NOMO-1 treated with dmso at 0.1 percent for 144 hours (cell line): Measurements from ENCODE around the gene MAN2A1.

Experiments used
- DNase-seq: peaks from one replicate; lab custom pipeline; 2025; ENCODE audit not compliant: unreplicated experiment; lab: John Stamatoyannopoulos, UW

Gene MAN2A1

DNA sequence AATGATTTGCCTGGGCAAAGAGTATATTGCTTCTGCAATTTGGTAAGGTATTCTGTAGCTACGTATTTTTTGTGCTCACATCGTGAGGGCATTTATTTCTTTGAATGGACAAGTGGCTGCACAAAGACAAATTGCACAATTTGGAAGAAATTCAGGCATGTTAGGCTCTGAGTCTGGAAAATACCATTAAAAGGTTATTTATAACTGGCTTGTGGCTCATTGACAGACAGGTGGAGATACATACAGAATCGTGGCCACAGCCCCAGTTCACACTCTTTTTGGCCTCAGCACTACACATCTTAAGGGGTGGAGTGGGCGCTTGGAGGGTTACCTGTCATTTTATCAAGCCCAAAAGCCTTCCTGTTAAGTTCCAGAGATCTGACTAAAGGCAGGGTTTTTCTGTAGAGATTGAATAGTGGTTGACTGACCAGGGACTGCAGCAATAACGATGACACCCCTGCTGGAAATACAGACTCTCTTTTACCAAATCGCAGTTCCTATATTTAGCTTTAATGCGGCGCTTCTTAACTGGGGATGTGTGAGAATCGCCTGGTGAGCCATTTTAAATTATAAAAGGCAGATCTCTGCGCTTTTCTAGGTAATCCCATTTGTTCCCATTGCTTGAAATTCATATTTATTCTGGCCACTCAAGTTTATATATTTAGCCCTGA is 14.7 kb downstream of the MAN2A1 start:
- no peak for DNase-seq

DNA sequence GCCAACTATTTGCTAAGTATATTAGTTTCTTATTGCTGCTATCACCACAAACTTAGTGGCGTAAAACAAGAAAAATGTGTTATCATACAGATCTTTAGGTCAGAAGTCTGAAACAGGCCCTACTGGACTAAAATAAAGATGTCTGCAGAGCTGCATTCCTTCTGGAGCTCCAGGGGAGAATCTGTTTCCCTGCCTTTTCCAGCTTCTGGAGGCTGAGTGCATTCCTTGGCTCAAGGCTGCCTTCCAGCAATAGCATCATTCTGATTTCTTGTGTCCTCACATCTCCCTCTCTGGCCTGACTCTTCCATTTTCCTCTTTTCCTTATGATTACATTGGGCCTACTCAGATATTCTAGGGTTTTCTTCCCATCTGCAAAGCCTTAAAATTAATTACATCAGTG is 15.9 kb downstream of the MAN2A1 start:
- no peak for DNase-seq

DNA sequence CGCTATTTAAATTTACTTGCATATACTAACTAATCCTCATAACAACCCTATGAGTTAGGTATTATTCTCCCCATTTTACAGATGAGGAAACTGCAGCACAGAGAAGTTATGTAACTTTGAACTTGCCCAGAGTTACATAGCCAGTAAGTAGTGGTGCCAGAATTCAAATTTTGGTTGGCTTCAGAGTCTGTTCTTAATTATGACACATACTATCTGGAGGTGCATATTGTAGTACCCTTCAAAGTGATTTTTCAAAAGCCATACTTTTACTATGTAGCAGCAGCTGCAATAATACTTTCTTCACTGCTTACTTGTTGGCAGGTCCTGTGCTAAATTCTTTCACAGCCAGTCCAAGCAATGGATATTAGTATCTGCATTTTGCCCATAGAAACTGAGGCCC is 16.4 kb downstream of the MAN2A1 start:
- no peak for DNase-seq

DNA sequence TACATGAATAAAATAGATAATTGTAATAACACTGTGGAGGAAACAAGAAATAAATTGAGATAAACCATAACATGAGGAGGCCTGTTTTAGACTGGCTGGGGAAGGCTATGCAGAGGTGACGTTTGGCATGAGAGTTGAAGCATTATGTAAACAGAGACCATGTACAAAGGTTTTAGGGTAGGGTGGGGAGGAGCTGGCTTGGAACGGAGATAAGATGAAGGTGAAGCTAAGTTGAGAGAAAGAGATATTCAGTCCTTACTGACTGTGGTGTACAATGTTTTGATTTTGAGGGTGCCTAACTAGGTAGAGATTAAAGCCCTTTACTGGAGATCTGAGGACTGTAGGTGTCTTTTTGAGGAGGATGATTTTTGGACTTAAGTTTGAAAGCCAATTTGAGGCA is 17.8 kb downstream of the MAN2A1 start:
- no peak for DNase-seq

DNA sequence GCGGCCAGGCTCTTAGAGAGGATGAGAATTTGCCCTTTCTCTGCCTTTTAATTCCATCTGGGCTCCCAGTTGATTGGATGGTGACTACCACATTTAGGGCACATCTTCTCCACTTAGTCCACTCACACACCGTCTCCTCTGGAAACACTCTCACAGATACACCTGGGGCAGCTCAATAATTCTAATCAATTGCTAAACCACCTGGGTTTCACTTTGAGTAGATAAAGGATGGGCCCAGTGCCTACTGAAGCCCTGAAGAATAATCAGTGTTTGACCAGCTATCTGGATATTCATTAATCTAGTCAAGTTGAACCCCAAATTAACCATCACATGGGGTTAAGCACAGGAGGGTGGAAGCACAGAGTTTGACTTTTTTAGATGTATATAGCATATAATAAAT is 19.1 kb downstream of the MAN2A1 start:
- DNase-seq: no peak

DNA sequence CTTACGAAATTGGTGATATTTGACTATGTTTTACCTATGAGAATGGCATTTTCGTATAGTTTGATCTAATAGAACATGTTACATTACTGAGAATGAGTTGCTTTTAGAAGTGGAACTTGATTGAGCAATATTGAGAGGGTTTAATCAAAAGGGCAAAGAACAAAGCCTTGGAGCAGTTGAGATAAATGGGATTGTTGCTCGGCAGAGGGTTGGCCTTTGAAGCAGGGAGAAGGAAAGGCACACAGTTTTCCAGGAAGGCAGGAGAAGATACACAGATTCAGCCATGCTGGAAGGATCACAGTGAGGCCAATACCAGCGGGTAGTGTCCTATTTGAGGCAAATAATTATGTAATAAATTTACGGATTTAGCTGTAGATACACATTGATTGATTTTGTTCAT is 19.5 kb downstream of the MAN2A1 start:
- no peak for DNase-seq

DNA sequence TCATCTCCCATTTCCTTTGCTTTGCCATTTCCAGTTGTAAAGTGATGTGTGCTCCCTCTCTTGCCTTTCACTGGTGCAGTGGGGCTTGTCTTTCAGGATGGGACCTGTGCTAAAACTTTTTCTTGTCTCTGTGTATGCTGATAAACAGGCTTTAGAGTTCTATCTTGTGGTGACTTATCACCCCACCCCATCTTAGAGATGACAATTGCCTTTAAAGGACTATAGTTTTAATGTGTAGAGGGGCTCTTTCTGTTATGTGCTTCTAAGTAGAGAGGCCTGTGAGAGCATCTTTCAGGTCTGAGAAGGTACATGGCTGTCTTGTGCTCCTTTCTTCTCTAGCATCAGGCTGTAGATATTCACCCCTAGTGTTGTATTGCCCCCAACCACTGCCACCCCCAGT is 21.9 kb downstream of the MAN2A1 start:
- DNase-seq: no peak

DNA sequence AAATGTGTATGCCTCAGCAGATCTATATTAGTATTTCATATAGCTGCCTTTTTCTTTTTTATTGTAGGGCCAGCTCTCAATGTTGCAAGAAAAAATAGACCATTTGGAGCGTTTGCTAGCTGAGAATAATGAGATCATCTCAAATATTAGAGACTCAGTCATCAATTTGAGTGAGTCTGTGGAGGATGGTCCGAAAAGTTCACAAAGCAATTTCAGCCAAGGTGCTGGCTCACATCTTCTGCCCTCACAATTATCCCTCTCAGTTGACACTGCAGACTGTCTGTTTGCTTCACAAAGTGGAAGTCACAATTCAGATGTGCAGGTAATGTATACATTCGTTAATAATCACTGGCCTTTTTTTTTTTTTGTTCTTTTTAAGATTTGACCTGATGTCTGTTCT is 23.7 kb downstream of the MAN2A1 start:
- no peak for DNase-seq

DNA sequence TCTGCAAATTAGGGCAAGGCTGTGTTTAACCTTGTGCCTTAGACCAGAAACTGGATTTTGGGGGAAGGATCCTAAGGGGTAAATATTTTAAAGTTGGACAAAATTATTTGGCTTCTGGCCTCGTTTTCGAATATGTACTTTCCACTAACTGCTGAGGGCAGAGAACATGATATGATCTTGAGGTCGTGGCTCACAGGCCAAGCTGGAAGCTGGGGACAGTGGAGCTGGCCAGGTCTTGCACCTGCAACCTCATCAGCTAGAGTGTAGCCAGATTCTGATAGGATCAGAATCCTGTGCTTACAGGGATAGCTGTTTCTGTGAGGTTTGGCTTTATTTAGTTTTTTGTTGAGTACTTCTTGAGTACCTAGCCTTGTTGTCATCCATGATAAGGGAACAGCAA is 24.9 kb downstream of the MAN2A1 start:
- DNase-seq: no peak

DNA sequence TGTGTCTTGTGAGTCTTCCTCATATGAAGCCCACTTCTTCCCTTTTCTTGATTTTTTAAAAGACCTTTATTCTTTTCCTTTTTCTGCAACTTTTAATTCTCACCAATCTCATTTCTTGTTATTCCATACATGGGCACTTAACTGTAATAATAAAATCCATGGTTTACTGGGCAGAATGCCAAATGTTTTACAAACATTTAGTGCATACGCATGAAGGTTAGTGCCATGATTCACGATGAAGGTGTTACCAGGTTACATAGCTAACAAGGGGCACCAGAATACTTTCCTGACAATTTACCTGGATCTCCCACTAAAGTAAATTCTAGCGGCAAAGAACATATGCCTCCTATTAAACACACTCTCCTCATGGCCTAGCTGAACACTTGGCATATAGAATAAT is 28.5 kb downstream of the MAN2A1 start:
- no peak for DNase-seq

DNA sequence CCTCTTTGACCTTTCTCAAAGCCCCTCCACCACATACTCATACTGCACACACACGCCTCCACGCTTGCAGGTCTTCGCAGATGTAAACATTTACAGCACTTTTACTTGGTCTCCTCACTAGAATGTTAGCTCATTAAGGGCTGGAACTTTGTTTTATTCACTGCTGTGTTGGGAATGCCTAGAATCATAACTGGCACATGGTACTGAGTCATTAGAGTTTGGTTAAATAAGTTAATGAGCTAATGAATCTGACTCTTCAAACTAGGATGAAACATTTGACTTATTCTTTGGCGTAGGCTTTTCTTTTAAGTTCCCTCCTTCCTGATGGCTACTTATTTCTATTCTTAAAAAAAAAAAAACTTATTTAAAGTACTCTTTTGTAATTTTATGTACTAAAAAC is 28.9 kb downstream of the MAN2A1 start:
- no peak for DNase-seq

DNA sequence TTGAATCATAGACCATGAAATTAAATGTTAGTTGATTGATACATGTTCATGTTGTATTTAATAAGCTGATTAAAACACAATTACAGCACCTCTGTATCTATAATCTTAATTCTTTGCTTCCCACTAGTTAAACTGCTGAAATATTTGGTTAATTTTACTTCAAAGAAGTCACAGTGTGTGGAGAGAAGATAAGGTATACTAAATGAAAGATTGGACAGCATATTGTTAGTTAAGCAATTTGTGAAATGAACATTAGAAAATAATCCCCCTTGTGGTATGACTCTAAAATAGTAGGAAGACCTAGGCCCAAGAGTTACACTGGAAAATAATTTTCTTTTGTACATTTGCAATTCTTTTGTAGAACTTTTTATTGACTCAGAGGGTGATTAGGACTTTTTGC is 30.3 kb downstream of the MAN2A1 start:
- no peak for DNase-seq

DNA sequence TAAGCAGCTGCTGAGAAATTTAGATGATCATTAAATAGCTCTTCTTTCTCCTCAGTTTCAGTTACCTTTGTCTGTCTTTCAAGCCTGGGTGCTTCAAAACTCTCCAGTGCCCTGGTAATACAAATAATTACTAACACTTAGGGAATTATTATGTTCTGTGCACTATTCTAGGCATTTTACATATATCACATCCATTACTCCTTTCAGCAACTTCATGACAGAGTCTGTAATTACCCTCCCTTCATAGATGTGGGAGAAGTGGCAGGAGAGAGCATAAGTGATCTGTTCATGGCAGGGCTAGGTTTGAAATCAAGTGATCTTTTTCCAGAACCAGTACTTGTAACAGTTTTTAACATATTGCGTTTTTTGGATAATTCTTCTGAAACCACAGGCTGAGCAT is 32.0 kb downstream of the MAN2A1 start:
- DNase-seq: no peak

DNA sequence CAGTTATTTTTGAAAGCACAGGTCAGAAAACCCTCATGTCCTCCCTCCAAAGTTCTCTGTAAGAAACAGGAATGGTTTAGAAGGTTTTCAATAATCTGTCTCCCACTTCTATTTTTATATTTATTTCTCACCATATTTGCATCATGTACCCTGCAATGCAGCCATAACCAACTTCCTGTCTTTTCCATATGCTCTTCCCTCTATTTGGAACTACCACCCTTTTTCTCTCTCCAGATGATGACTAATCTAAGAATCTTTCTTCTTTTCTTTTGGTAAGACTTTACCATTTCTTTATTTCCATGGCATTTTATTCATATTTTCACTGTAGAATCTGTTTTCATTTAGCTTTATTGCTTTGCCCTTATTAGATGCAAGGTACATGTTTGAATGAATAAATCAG is 33.9 kb downstream of the MAN2A1 start:
- no peak for DNase-seq

DNA sequence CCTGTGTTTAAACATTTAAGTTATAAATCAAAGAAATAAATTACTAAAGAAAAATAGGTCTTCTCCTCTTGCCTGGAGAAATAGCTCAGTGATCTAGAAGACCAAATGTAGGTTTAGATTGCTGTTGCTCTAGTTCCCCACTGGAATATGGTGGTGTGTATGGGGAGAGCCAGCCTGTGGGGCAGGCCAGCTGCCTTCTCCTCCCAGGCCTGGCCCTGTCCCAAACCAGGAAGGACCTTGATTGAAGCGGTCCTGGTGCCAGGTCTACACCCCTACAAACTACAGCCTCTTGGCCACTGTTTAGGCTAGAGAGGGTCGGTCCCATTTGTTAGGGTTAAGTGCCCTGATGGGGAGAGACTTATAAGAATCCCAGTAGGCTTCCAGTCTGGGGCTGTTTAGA is 35.4 kb downstream of the MAN2A1 start:
- no peak for DNase-seq

DNA sequence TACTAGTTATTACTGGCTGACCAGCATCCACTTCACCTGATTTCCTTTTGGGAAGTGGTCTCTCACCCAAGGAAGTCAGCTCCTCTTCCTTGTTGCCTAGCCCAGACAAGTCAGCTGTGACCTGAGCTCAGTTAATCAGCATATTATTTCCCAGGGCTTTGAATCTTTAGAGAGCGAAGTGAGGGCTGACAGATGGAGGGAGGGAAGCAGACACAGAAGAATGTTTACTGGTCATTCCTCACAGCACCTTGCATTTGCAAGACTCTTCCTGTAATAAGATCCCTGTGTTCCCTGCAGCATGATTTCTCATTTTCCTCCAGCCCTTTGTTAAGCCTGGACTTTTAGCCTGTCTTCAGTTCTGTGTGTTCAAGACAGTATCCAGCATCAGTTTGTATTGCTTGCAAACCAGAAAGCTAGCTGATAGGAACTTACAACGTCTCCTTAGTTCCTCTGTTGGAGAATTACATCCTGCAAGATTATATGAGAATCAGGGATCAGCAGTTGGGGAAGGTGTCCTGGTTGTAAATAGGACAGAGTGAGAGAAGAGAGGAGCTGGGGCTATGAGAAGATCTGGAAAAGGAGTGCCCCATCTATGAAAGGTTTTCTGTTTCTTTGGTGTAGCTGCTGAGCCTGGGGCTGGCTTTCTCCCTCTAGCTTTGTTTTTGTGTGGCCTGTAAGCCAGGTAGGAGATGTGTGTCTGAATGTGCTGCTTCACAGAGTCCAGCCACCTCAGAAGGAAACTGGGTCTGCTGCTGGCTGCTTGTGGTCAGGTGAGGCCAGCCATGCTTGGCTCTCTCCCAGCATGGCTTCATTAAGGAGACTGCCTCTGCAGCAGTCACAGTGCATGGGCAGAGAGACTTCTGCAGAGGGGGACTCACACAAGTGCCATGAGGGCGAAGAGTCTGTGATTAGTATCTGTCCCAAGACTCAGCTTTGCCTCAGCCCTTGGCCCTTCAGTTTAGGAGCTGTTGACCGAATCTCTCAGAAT is 50.3 kb downstream of the MAN2A1 start:
- DNase-seq: no peak

DNA sequence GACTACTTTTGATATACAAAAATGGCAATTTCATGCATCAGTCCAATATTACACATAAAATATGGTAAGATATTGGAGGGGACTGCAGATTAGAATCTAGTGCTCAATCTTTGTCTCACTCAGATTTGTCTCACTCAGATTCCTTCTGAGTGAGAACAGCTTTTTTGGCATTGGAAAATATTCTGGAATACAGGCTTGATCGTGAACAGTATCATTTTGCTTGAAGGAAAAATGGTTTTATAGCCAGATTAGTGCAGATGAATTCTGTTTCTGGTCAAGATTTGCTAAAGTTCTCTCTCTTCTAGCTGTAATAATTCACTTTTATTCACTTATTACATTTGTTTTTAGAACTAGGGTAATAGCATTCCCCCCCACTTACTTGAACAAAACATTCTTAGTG is 51.2 kb downstream of the MAN2A1 start:
- no peak for DNase-seq

DNA sequence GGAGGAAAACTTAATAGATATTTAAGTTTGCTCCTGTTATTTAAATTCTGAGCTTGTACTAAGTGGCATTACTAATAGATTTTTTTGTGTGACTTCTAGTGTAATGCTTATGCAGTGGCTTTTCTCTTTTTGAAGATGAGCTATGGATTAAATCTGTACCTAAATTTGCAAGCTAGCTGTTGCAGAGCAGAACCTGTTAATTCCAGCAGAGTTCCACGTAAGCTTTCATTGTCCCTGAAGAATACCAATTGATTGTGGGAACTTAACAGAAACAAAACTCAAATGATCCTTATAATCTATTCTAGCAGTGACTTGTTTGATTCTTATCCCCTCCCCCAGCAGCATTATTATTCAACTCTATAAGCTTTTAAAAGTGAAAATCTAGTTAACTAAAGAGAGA is 51.7 kb downstream of the MAN2A1 start:
- DNase-seq: no peak

DNA sequence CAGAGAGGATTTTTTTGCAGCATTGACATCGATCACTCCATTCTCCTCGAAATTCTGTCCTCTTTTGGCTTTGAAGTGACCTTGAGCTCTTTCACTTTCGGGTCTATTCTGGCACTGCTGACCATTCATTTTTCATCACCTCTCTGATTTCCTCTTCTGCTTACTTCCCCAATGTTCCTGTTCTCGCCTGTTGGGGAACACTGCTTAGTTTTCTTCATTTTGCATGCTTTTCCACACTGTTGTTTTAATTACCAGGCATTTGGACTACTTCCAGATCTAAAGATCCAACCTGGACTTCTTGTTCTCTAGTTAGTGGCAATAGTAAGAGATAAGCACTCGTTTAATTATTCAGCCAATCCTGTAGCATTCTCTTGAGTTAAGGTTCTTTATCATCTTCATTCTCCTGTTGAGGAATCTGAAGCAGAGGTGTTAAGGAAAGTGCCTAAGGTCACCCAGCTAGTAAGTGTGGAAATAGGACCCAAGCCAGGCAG is 53.4 kb downstream of the MAN2A1 start:
- peak; percentile 25 for DNase-seq

DNA sequence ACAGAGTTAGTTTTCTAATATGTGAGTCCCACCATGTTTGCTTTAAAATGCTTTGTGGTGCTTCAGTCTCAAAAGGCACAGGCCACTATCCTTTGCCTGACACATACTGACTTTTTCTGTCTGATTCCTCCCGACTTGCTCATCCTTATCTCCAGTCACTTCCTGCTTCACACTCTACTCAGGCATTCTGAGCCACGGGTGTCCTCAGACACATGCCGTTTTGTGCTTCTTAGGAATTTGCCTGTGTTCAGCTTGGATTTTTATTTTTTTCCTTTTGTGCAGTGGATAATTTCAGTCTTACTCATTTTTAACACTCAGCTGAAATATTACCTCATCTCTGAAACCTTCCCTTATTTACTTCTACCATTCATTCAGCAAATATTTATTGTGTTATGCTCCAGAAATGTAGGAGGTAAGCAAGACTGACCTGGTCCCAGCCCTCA is 54.1 kb downstream of the MAN2A1 start:
- no peak for DNase-seq

DNA sequence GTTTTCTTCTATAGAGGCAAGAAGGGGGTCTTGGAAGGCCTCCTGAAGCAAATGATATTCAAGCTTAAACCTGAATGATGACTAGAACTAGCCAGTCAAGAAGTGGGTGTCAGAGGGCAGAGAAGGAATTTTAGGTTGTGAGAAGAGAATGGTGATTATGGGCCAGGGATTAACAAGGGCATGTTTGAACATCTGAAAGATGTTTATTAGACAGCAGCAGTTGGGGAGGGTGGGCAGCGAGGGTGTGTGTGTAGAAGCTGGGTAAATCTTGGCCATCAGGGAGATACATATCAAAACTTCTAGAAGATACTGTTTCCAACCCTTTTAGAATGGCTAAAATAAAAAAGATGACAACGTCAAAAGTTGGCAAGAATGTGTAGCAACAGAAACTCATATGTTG is 54.5 kb downstream of the MAN2A1 start:
- no peak for DNase-seq

DNA sequence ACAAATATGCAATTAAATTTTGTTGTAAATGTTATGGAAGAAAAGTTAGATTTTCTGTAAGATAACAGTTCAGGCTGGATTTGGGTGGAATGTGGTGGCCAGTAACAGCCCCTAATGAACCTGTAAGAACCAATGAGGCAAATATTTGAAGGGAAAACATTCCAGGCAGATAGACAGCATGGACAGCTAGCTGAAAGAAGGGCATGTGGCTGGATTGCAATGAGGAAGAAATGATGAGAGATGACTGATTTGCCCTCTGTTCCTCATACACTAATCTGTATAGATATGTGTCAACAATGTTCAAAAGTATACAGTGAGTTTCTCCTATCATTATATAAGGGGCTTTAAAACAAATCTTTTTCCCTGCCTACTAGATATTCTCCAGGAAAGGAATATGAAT is 58.8 kb downstream of the MAN2A1 start:
- no peak for DNase-seq
